ENCODE results near the gene FOXP1.

GRCh38 chr3:71229905-71230657 lies 353.4 kb downstream of the FOXP1 start:
- no peak for TF ChIP-seq SP2 (IDR thresholded peaks at IDR 0.05; ENCODE audit: low read length)
- TF ChIP-seq CTCF (IDR thresholded peaks at IDR 0.05; ENCODE audit: control extremely low read depth in 1 of 3, insufficient read depth in 1 of 3, low read depth in 1 of 3, low read length in 3 of 3): no peak
- TF ChIP-seq JUND (IDR thresholded peaks at IDR 0.05; ENCODE audit: low read length): no peak
- TF ChIP-seq KDM4A (IDR thresholded peaks at IDR 0.05; ENCODE audit: low read depth, low read length, severe bottlenecking): no peak
- no peak for TF ChIP-seq FOSL1 (IDR thresholded peaks at IDR 0.05; ENCODE audit: insufficient read depth, low read depth, low read length)
- no peak for TF ChIP-seq JUN (IDR thresholded peaks at IDR 0.05; ENCODE audit: low read depth, low read length)
- no peak for TF ChIP-seq GABPA (IDR thresholded peaks at IDR 0.05; ENCODE audit: borderline replicate concordance, insufficient read depth, low read length)
- no peak for TF ChIP-seq TAF1 (IDR thresholded peaks at IDR 0.05; ENCODE audit: low read depth, low read length)
- no peak for TF ChIP-seq EZH2 (IDR thresholded peaks at IDR 0.05; ENCODE audit: low read depth, low read length, severe bottlenecking)
- TF ChIP-seq SP4 (IDR thresholded peaks at IDR 0.05; ENCODE audit: low read length): no peak

All from H1 (cell line).